ENCODE measurements around the gene SAMD10. TPM values are rescaled to one million over a fixed set of nuclear protein-coding genes. Genes with fewer than 3 reads are reported as not detected.

Gene SAMD10
- total RNA-seq, 4 donors from 2014 or later: 1.1 to 2.3 (median 2.0) TPM; not detected in 1

- no peak for TF ChIP-seq CTCF (IDR thresholded peaks at IDR 0.05; ENCODE audit: low read depth)
These were observed 45.0 kb downstream of the SAMD10 start for GRCh38 chr20:63934271-63935068.

GRCh38 chr20:63933646-63934045 lies 45.8 kb downstream of the SAMD10 start:
- TF ChIP-seq CTCF (IDR thresholded peaks at IDR 0.05; ENCODE audit: low read depth): no peak

- TF ChIP-seq CTCF (IDR thresholded peaks at IDR 0.05; ENCODE audit: low read depth): no peak
These were observed 46.8 kb downstream of the SAMD10 start for GRCh38 chr20:63932606-63933160.

GRCh38 chr20:63931735-63932134 lies 47.7 kb downstream of the SAMD10 start:
- no peak for TF ChIP-seq CTCF (IDR thresholded peaks at IDR 0.05; ENCODE audit: low read depth)

- TF ChIP-seq CTCF (IDR thresholded peaks at IDR 0.05; ENCODE audit: low read depth): no peak
These were observed 48.4 kb downstream of the SAMD10 start for GRCh38 chr20:63930971-63931553.

GRCh38 chr20:63929071-63929470 lies 50.4 kb downstream of the SAMD10 start:
- TF ChIP-seq CTCF (IDR thresholded peaks at IDR 0.05; ENCODE audit: low read depth): no peak

- no peak for TF ChIP-seq CTCF (IDR thresholded peaks at IDR 0.05; ENCODE audit: low read depth)
These were observed 53.1 kb downstream of the SAMD10 start for GRCh38 chr20:63926298-63926697.
